Dermis microvascular lymphatic vessel endothelial cell (primary cell): ENCODE measurements around the gene RAPSN. TPM values are rescaled to one million over a fixed set of nuclear protein-coding genes. Genes with fewer than 3 reads are reported as not detected.

Source experiments
- DNase-seq, 2 donors: peaks; one replicate each; pipeline versions ENCODE4 v3.0.0 to v3.0.0-alpha.2; 2010; ENCODE audit warnings: low read depth in 2 of 2
- total RNA-seq: library from RNA; depleted of rRNA; stranded (reverse); fragments of >200 nt; gene quantifications from 2 replicates; pipeline ENCODE4 v1.2.1, GENCODE V29; 2014

The RAPSN gene
- total RNA-seq, 1 donor from 2014 or later = 0.13 TPM

DNA sequence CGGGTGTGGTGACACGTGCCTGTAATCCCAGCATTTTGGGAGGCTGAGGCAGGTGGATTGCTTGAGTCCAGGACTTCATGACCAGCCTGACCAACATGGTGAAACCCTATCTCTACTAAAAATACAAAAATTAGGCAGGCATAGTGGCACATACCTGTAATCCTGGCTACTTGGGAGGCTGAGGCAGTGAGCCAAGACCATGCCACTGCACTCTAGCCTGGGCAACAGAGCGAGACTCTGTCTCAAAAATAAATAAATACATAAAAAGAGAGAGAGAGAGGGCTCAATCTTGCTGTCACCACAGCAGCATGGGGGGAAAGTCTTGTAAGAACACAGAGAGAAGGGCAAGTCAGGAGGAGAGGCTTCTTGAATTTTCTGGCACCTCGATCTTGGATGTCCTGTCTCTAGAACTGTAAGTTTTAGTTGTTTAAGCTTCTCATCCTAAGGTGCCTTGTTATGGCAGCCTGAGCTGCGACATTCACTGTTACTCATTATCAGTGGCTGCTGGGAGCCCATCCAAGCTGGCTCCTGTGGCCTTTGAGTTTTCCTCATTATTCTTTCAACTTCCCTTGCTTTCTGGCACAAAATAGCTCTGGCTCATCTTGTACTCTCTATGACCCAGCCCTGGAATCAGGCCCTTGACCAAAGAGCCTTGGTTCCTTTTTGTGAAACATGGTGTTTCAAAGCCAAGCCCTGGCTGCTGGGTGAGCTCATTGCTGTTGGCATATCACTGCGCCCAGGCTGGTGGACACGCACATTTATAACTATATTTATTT, 14.7 kb downstream of the RAPSN start:
- peak; percentile 28 to 40 for DNase-seq

- no peak for DNase-seq
Measured at GRCh38 chr11:47433157-47433556, 15.8 kb downstream of the RAPSN start.

DNA sequence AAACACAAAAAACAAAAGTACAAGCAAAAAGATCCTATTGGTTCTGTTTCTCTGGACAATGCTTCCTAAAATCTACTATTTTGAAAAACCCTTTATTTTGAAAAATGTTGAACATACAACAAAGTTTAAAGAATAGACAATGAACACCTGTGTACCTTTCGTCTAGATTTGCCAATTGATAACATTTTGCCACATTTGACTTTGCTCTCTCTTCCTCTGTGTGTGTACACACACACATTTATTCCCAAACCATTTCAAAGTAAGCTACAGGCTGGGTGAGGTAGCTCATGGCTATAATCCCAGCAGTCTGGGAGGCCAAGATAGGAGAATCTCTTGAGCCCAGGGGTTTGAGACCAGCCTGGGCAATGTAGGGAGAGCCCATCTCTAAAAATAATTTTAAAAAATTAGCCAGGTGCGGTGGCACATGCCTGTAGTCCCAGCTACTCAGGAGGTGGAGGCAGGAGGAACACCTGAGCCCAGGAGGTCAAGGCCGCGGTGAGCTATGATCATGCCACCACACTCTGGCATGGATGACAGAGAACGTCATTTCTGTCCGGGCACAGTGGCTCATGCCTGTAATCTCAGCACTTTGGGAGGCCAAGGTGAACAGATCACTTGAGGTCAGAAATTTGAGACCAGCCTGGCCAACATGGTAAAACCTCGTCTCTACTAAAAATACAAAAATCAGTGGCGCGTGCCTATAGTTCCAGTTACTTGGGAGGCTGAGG, 17.4 kb downstream of the RAPSN start:
- DNase-seq = no peak

- no peak for DNase-seq
Measured at GRCh38 chr11:47430524-47430923, 18.4 kb downstream of the RAPSN start.

DNA sequence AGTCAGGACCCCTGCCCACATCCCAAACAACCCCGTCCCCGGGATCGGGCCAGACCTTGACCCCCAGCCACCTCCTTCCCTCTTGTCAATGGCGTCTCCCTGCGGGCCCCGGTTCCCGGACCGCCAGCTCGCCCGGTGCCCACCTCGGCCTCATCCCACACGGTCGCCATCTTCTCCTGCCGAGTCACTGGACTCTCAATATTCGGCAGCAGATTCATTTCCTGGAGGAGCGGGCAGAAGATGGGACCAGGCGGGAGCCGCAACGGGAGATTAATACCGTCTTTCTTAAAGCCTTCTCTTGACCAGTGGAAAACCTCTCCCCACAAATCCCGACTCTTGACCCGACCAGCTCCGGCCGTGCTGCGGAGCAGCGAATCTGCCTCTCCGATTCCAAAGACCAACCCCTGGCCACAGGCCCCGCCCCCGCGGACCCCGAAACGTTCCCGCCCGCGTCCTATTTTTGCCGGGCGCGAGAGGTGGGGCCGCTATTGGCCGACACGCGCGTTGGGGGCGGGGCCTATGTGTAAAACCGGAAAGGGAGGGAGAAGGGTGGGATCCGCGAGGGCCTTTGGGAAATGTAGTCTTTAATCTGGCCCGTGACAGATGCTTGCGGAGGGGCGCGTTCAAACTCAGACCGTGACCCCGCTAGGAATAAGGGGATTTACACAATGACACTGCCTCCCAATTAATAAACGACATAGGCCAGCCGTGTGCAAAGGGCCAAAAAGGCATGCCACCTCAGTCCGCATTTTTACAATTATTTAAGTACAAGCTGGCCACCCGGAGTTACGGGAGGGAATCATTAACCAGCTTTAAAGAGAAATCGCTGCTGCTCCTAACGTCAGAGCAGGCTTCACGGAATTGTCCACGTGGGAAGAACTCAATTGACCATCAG, 22.6 kb downstream of the RAPSN start, which contains the start of gene PSMC3:
Gene PSMC3, minus strand, starts transcription at position 378 of the 895 bp plus-strand sequence. Its CDS starts 160 bp downstream, at position 218.
- peak; percentile 89 to 96 for DNase-seq

DNA sequence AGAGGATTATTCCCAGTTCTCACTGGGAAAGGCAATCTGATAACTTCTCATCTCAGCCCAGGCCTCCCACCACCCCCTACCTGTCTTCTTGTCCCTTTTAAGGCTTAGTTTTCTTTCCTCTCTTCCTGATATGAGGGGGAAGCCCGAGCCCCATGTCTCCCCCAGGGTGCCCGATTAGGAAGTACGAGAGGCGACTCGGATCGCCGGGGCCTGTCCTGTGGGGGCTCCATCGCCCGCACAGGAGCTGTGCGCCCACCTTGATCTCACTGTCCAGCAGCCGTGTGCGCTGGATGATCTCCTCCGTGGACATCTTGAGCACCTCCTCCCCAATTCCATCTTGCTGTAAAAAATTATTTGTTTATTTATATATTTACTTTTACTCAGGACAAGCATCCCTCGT, 23.3 kb downstream of the RAPSN start:
- peak in 1 of 2 donors; percentile 12 for DNase-seq

DNA sequence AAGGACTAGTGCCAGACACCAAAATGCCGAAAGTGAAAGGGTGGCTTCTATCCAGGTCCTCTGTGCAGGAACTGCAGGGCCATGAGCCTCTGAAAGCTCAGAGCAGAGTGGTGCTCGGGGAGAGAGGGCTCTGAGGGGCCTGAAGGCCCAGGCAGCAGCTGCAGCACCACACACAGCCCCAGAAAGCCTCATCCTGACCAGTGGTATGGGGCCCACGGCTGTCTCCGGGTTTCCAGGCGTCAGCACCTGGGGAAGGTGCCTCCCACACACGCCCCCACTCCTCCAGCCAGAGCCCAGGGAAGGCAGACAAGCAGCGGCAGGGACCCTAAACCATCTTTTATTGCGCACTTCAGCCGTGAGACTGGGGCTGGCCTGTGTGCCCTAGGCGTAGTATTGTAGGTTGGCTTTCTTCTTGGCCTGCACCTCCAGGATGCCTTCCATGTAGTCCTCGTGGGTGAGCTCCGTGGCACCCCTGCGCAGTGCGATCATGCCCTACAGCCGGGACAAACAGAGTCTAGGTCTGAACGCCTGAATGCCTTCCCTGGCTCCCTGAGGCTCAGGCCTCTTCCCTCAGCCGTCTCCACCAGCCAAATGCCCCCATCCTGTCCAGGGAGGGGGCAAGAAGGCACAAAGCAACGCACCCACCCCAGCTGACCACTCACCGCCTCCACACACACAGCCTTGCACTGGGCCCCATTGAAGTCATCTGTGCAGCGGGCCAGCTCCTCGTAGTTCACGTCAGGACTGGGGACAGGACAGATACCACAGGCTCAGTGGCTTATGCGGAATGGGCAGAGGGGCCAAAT, 30.3 kb downstream of the RAPSN start:
- no peak for DNase-seq

- DNase-seq = no peak
Measured at GRCh38 chr11:47417712-47418111, 31.2 kb downstream of the RAPSN start.

DNA sequence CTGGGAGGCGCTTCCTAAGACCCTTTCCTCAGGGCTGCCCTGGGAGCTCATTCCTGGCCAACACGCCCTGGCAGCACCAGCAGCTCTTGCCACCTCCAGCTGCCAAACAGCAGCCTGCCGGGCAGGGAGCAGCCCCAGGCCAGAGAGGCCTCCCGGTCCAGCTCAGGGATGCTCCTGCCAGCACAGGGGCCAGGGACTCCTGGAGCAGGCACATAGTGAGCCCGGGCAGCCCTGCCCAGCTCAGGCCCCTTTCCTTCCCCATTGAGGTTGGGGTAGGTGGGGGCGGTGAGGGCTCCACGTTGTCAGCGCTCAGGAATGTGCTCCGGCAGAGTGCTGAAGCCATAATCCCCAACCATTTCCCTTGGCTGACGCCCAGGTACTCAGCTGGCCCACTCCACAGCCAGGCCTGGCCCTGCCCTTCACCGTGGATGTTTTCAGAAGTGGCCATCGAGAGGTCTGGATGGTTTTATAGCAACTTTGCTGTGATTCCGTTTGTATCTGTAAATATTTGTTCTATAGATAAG, 32.9 kb downstream of the RAPSN start:
- peak; percentile 81 to 89 for DNase-seq

- no peak for DNase-seq
Measured at GRCh38 chr11:47415091-47415854, 33.7 kb downstream of the RAPSN start.

DNA sequence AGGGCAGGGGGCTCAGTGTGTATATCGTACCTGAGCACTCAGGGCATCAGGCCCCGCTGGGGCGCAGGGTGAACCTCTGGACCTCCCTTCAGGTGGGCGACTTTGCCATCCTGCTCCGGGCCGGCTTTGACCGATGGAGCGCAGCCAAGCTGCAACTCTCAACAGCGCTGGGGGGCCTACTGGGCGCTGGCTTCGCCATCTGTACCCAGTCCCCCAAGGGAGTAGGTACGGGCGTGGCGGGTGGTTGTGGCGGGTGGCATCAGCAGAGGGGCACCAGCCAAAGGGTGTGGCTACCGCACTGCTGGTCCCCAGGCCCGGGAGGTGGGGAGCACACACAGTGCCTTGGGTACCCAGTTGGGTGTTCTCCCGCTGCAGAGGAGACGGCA, 34.3 kb downstream of the RAPSN start:
- DNase-seq = no peak

DNA sequence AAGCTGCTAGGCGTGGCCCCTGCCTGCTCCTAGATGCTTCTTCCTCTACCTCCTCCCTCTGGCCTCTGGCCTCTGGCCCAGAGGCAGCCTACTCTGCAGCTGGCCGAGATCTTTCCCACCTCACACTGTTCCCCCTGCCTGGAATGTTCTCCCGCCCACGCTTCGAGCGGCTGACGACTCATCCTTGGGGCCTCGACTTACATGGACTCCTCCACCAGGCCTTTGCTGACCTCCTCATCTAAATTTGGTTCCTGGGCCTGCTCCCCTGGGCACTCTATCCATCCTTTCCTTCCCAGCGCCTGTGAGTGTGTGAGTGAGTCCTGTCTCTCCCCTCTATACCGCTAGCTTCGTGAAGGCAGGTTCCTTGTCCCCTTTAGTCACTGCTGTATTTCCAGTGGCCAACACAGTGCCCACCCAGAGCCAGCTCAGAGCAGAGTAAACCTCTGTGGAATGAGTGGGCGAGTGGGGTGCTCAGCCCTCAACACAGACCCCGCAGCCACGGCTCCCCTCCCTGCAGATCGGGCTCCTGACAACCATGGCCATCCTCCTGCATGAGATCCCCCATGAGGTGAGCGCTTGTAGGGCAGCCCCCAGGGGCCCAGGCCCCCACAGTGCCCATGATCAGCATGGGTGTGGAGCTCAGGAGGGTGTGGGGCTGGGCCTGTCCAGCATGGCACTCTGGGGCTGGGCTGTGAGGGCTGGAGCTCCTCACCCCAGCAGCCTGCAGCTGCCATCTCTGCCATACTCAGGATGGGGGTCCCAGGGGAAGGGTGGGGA, 34.8 kb downstream of the RAPSN start:
- no peak for DNase-seq

GRCh38 chr11:47413351-47413750, 35.6 kb downstream of the RAPSN start:
- no peak for DNase-seq

- DNase-seq = peak in 1 of 2 donors; percentile 57
Measured at GRCh38 chr11:47411884-47412746, 36.8 kb downstream of the RAPSN start.

GRCh38 chr11:47410370-47411264, 38.3 kb downstream of the RAPSN start:
- DNase-seq = no peak

- DNase-seq = no peak
Measured at GRCh38 chr11:47409440-47410369, 39.2 kb downstream of the RAPSN start.
